ENCODE measurements around the gene ATP6V0A1.

DNA sequence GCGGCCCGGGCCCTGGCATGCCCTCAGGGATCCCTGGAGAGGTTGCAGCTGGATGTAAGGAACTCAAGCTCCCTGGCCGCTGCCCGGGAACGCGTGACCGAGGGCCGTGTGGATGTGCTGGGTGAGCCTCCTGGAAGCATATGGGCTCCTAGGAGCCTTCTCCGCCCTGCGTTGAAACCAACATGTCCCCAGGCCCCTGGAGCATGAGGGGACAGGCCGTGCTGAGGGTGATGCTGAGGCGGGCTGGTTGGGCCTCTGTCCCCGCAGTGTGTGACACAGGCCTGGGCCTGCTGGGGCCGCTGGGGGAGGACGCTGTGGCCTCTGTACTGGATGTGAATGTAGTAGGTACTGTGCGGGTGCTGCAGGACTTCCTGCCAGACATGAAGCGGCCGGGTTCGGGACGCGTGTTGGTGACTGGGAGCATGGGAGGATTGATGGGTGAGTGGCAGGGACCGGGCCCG, 88.4 kb downstream of the ATP6V0A1 start:
- TF ChIP-seq, protein P1, sequence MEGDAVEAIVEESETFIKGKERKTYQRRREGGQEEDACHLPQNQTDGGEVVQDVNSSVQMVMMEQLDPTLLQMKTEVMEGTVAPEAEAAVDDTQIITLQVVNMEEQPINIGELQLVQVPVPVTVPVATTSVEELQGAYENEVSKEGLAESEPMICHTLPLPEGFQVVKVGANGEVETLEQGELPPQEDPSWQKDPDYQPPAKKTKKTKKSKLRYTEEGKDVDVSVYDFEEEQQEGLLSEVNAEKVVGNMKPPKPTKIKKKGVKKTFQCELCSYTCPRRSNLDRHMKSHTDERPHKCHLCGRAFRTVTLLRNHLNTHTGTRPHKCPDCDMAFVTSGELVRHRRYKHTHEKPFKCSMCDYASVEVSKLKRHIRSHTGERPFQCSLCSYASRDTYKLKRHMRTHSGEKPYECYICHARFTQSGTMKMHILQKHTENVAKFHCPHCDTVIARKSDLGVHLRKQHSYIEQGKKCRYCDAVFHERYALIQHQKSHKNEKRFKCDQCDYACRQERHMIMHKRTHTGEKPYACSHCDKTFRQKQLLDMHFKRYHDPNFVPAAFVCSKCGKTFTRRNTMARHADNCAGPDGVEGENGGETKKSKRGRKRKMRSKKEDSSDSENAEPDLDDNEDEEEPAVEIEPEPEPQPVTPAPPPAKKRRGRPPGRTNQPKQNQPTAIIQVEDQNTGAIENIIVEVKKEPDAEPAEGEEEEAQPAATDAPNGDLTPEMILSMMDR (conservative IDR thresholded peaks at IDR 0.05; ENCODE audit: low read depth in 2 of 2): no peak
- TF ChIP-seq, protein P2, sequence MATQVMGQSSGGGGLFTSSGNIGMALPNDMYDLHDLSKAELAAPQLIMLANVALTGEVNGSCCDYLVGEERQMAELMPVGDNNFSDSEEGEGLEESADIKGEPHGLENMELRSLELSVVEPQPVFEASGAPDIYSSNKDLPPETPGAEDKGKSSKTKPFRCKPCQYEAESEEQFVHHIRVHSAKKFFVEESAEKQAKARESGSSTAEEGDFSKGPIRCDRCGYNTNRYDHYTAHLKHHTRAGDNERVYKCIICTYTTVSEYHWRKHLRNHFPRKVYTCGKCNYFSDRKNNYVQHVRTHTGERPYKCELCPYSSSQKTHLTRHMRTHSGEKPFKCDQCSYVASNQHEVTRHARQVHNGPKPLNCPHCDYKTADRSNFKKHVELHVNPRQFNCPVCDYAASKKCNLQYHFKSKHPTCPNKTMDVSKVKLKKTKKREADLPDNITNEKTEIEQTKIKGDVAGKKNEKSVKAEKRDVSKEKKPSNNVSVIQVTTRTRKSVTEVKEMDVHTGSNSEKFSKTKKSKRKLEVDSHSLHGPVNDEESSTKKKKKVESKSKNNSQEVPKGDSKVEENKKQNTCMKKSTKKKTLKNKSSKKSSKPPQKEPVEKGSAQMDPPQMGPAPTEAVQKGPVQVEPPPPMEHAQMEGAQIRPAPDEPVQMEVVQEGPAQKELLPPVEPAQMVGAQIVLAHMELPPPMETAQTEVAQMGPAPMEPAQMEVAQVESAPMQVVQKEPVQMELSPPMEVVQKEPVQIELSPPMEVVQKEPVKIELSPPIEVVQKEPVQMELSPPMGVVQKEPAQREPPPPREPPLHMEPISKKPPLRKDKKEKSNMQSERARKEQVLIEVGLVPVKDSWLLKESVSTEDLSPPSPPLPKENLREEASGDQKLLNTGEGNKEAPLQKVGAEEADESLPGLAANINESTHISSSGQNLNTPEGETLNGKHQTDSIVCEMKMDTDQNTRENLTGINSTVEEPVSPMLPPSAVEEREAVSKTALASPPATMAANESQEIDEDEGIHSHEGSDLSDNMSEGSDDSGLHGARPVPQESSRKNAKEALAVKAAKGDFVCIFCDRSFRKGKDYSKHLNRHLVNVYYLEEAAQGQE (IDR thresholded peaks at IDR 0.05; ENCODE audit: unreplicated experiment): no peak
- TF ChIP-seq POLR2AphosphoS5 (IDR thresholded peaks at IDR 0.05; ENCODE audit: low read depth) (no peak), EZH2 (IDR thresholded peaks at IDR 0.05; ENCODE audit: low read depth, unreplicated experiment) (no peak), STAT1 (IDR thresholded peaks at IDR 0.05; ENCODE audit: unreplicated experiment) (no peak), CREB1 (CRISPR knock-in tag; IDR thresholded peaks at IDR 0.05; ENCODE audit: low read depth) (no peak), EZH2phosphoT487 (IDR thresholded peaks at IDR 0.05; ENCODE audit: unreplicated experiment) (no peak)

Data from GM23338 (cell line).